ENCODE results near the gene LAMB4. TPM values are rescaled to one million over a fixed set of nuclear protein-coding genes. Genes with fewer than 3 reads are reported as not detected.

LAMB4 gene, protein sequence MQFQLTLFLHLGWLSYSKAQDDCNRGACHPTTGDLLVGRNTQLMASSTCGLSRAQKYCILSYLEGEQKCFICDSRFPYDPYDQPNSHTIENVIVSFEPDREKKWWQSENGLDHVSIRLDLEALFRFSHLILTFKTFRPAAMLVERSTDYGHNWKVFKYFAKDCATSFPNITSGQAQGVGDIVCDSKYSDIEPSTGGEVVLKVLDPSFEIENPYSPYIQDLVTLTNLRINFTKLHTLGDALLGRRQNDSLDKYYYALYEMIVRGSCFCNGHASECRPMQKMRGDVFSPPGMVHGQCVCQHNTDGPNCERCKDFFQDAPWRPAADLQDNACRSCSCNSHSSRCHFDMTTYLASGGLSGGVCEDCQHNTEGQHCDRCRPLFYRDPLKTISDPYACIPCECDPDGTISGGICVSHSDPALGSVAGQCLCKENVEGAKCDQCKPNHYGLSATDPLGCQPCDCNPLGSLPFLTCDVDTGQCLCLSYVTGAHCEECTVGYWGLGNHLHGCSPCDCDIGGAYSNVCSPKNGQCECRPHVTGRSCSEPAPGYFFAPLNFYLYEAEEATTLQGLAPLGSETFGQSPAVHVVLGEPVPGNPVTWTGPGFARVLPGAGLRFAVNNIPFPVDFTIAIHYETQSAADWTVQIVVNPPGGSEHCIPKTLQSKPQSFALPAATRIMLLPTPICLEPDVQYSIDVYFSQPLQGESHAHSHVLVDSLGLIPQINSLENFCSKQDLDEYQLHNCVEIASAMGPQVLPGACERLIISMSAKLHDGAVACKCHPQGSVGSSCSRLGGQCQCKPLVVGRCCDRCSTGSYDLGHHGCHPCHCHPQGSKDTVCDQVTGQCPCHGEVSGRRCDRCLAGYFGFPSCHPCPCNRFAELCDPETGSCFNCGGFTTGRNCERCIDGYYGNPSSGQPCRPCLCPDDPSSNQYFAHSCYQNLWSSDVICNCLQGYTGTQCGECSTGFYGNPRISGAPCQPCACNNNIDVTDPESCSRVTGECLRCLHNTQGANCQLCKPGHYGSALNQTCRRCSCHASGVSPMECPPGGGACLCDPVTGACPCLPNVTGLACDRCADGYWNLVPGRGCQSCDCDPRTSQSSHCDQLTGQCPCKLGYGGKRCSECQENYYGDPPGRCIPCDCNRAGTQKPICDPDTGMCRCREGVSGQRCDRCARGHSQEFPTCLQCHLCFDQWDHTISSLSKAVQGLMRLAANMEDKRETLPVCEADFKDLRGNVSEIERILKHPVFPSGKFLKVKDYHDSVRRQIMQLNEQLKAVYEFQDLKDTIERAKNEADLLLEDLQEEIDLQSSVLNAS (N-terminal part only)
- not detected in 2 replicates for total RNA-seq (2014; rRNA removed; shearing (Covaris generic); ENCODE audit: low replicate concordance)

DNA sequence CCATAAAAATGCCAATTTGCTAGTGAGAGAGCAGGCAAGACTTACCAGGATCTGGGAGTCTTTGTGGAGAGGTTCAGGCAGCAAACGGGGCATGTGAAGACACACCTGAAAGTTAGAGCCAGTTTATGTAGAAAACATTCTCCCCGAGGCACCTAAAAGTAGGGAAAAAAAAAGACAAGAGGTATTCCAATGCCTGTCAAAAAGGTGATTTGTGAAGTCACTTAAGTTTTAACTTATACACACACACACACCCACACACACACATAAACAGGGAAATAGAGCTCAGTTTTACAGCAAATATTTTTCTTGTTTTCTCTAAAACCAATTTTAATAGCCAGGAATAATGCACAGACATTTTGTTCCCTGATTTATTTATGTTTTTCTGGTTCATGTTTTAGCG lies at the start of gene LAMB4:
LAMB4 (minus strand) TSS at position 101 of the 400 bp plus-strand sequence. CDS start 7,197 bp downstream, outside the sequence.
- Histone ChIP-seq H3K4me2 (ENCODE audit: low read depth, low read length, poor library complexity, severe bottlenecking) (no peak within 1 kb of the TSS), H3K9ac (ENCODE audit: low read length) (no peak within 1 kb of the TSS), H3K79me2 (ENCODE audit: low read length) (no peaks in the 10 kb centered on the region), H3K4me1 (ENCODE audit: low read length) (no peaks in the 10 kb centered on the region), H3K9me3 (ENCODE audit: low read length) (no peaks in the 10 kb centered on the region), H2AFZ (ENCODE audit: low read length) (no peak within 1 kb of the TSS), H3K36me3 (ENCODE audit: insufficient read depth, low read length) (no peaks in the 10 kb centered on the region), H3K27ac (ENCODE audit: low read length) (no peak within 1 kb of the TSS), H3K4me3 (ENCODE audit: low read length) (no peak within 1 kb of the TSS), H3K9me2 (replicated peaks; ENCODE audit: insufficient read depth, low read length) (no peaks in the 10 kb centered on the region), H4K20me1 (ENCODE audit: insufficient read depth, low read depth, low read length) (no peaks in the 10 kb centered on the region), H3K27me3 (ENCODE audit: low read length) (no peaks in the 10 kb centered on the region)
- no peak for DNase-seq

DNA sequence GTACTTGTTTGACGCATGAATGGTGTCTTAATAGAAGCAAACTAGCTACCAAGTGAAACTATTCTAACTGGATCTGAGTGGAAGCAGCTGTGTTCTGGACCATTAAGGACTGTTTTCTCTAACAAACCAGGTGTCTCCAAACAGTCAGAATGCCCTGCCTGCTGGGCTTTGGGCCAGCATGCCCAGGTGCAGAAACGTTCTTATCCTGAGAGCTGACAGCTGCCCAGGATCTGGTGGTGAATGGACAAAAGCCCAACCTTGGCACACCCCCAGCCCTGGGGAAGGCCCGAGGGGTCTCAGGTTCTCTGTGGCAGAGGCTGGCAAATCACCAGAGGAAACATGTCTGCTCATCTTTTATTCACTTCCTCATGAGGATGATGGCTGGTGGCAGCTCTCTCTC lies 48.2 kb upstream of the LAMB4 start:
- Histone ChIP-seq H3K9me2 (replicated peaks; ENCODE audit: insufficient read depth, low read length) (no peaks in the 10 kb centered on the region), H3K4me1 (ENCODE audit: low read length) (no peaks in the 10 kb centered on the region), H3K27me3 (ENCODE audit: low read length) (no peaks in the 10 kb centered on the region), H3K36me3 (ENCODE audit: insufficient read depth, low read length) (no peaks in the 10 kb centered on the region), H3K4me3 (ENCODE audit: low read length) (no peak overlapping the region), H2AFZ (ENCODE audit: low read length) (no peak overlapping the region), H4K20me1 (ENCODE audit: insufficient read depth, low read depth, low read length) (no peaks in the 10 kb centered on the region), H3K9me3 (ENCODE audit: low read length) (no peaks in the 10 kb centered on the region), H3K9ac (ENCODE audit: low read length) (no peak overlapping the region), H3K4me2 (ENCODE audit: low read depth, low read length, poor library complexity, severe bottlenecking) (no peak overlapping the region), H3K79me2 (ENCODE audit: low read length) (no peaks in the 10 kb centered on the region), H3K27ac (ENCODE audit: low read length) (no peak overlapping the region)
- DNase-seq, result no peak

DNA sequence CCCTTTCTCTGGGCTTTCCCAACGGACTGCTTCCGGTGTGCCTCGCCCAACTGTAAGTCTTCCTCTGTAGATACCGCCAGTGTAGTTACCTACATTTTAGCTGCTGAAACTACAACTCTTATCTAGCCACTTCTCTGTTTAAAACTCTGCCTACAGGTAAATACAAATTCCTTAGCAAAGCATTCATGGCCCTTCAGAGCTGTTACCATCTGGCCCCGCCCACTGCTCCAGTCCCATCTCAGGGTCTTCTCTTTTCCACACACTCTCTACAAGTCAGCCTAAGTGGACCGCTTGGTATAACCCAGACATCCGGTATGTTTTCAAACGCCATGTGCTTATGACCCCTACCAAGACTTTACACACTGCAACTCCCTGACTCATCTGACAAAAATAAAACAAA lies 41.0 kb upstream of the LAMB4 start:
- H3K4me3 ChIP-seq (ENCODE audit: low read length), result no peak overlapping the region
- no peaks in the 10 kb centered on the region for H3K4me1 ChIP-seq (ENCODE audit: low read length)
- no peaks in the 10 kb centered on the region for H3K27me3 ChIP-seq (ENCODE audit: low read length)
- DNase-seq, result no peak
- H4K20me1 ChIP-seq (ENCODE audit: insufficient read depth, low read depth, low read length), result no peaks in the 10 kb centered on the region
- H3K9me2 ChIP-seq (replicated peaks; ENCODE audit: insufficient read depth, low read length), result no peaks in the 10 kb centered on the region
- no peaks in the 10 kb centered on the region for H3K79me2 ChIP-seq (ENCODE audit: low read length)
- H3K27ac ChIP-seq (ENCODE audit: low read length), result no peak overlapping the region
- H2AFZ ChIP-seq (ENCODE audit: low read length), result no peak overlapping the region
- no peak overlapping the region for H3K9ac ChIP-seq (ENCODE audit: low read length)
- no peak overlapping the region for H3K4me2 ChIP-seq (ENCODE audit: low read depth, low read length, poor library complexity, severe bottlenecking)
- no peaks in the 10 kb centered on the region for H3K9me3 ChIP-seq (ENCODE audit: low read length)
- no peaks in the 10 kb centered on the region for H3K36me3 ChIP-seq (ENCODE audit: insufficient read depth, low read length)

DNA sequence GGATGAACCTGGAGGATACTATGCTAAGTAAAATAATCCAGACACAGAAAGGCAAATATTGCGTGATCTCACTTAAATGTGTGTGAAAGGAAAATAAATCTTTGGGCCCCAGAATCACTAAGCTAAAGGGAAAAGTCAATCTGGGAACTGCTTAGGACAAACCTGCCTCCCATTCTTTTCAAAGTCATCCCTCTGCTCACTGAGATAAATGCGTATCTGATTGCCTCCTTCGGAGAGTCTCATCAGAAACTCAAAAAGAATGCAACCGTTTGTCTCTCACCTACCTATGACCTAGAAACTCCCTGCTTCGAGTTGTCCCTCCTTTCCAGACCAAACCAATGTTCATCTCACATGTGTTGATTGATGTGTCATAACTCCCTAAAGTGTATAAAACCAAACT lies 40.1 kb upstream of the LAMB4 start:
- Histone ChIP-seq H3K9me2 (replicated peaks; ENCODE audit: insufficient read depth, low read length) (no peaks in the 10 kb centered on the region), H3K27ac (ENCODE audit: low read length) (no peak overlapping the region), H4K20me1 (ENCODE audit: insufficient read depth, low read depth, low read length) (no peaks in the 10 kb centered on the region), H2AFZ (ENCODE audit: low read length) (no peak overlapping the region), H3K9ac (ENCODE audit: low read length) (no peak overlapping the region), H3K36me3 (ENCODE audit: insufficient read depth, low read length) (no peaks in the 10 kb centered on the region), H3K4me1 (ENCODE audit: low read length) (no peaks in the 10 kb centered on the region), H3K9me3 (ENCODE audit: low read length) (no peaks in the 10 kb centered on the region), H3K4me2 (ENCODE audit: low read depth, low read length, poor library complexity, severe bottlenecking) (no peak overlapping the region), H3K4me3 (ENCODE audit: low read length) (no peak overlapping the region), H3K79me2 (ENCODE audit: low read length) (no peaks in the 10 kb centered on the region), H3K27me3 (ENCODE audit: low read length) (no peaks in the 10 kb centered on the region)
- DNase-seq, result no peak

DNA sequence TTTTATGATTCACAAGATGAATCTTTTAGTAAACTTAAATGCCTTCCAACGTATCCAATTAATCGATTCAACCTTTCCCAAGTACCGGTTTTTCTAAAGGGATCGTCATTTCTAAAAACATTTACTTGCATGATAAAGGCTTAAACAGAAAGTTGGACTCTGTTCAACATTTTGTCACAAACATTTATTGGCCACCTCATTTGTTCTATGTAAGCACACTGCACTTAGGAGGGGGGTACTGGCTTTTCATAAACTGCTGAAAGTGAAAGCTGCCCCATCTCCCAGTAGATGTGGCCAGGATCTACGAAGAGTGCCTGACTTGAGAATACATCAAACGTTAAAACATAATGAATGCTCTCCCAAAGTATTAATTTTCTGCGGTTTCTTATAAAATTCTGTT lies 37.3 kb upstream of the LAMB4 start:
- no peak for DNase-seq
- Histone ChIP-seq H3K36me3 (ENCODE audit: insufficient read depth, low read length) (no peaks in the 10 kb centered on the region), H3K4me2 (ENCODE audit: low read depth, low read length, poor library complexity, severe bottlenecking) (no peak overlapping the region), H3K9ac (ENCODE audit: low read length) (no peak overlapping the region), H4K20me1 (ENCODE audit: insufficient read depth, low read depth, low read length) (no peaks in the 10 kb centered on the region), H3K27ac (ENCODE audit: low read length) (no peak overlapping the region), H2AFZ (ENCODE audit: low read length) (no peak overlapping the region), H3K9me3 (ENCODE audit: low read length) (no peaks in the 10 kb centered on the region), H3K27me3 (ENCODE audit: low read length) (no peaks in the 10 kb centered on the region), H3K9me2 (replicated peaks; ENCODE audit: insufficient read depth, low read length) (no peaks in the 10 kb centered on the region), H3K4me3 (ENCODE audit: low read length) (no peak overlapping the region), H3K79me2 (ENCODE audit: low read length) (no peaks in the 10 kb centered on the region), H3K4me1 (ENCODE audit: low read length) (no peaks in the 10 kb centered on the region)

DNA sequence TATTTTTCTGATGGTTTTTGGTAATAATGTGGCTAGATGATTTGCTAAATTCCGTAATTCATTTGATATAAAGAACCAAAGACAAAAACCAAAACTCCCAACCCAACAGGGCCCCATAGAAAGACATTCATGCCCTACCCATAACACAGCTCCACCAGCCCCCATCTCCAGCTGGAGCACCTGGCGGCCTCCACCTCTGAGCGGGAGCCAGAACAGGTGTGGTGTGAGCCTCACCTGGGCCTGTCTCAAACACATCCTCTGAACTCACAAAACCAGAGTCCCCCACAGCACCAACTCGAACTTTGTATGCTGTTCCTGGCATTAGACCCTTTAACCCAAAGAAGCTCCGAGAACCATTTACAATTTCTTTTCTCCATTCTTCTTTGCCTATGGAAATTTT lies 36.5 kb upstream of the LAMB4 start:
- no peaks in the 10 kb centered on the region for H3K27me3 ChIP-seq (ENCODE audit: low read length)
- no peak overlapping the region for H3K27ac ChIP-seq (ENCODE audit: low read length)
- H3K36me3 ChIP-seq (ENCODE audit: insufficient read depth, low read length), result no peaks in the 10 kb centered on the region
- H4K20me1 ChIP-seq (ENCODE audit: insufficient read depth, low read depth, low read length), result no peaks in the 10 kb centered on the region
- no peaks in the 10 kb centered on the region for H3K4me1 ChIP-seq (ENCODE audit: low read length)
- H3K4me3 ChIP-seq (ENCODE audit: low read length), result no peak overlapping the region
- H3K9me2 ChIP-seq (replicated peaks; ENCODE audit: insufficient read depth, low read length), result no peaks in the 10 kb centered on the region
- H3K9ac ChIP-seq (ENCODE audit: low read length), result no peak overlapping the region
- H3K79me2 ChIP-seq (ENCODE audit: low read length), result no peaks in the 10 kb centered on the region
- no peak for DNase-seq
- no peak overlapping the region for H3K4me2 ChIP-seq (ENCODE audit: low read depth, low read length, poor library complexity, severe bottlenecking)
- H2AFZ ChIP-seq (ENCODE audit: low read length), result no peak overlapping the region
- no peaks in the 10 kb centered on the region for H3K9me3 ChIP-seq (ENCODE audit: low read length)

DNA sequence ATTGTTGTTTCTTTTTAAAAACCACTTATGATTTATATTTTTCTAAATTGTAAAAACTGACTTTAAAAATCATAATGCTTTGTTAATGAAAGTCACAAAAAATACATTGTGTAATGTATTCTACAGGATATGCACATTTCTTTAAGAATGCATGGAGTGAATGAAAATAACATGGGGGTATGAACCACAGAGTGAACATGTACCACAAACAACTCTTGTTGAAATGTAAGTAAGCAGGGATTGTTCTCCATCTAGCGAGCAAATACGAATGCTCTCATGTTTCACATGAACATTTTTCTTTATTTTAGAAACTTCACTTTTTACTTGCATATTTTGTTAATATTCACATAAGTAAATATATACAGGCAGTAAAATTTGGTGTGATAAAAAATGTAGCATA lies 35.6 kb upstream of the LAMB4 start:
- DNase-seq, result no peak
- no peak overlapping the region for H2AFZ ChIP-seq (ENCODE audit: low read length)
- no peak overlapping the region for H3K4me3 ChIP-seq (ENCODE audit: low read length)
- H3K4me2 ChIP-seq (ENCODE audit: low read depth, low read length, poor library complexity, severe bottlenecking), result no peak overlapping the region
- no peak overlapping the region for H3K27ac ChIP-seq (ENCODE audit: low read length)
- no peaks in the 10 kb centered on the region for H3K9me2 ChIP-seq (replicated peaks; ENCODE audit: insufficient read depth, low read length)
- no peaks in the 10 kb centered on the region for H3K79me2 ChIP-seq (ENCODE audit: low read length)
- no peak overlapping the region for H3K9ac ChIP-seq (ENCODE audit: low read length)
- no peaks in the 10 kb centered on the region for H4K20me1 ChIP-seq (ENCODE audit: insufficient read depth, low read depth, low read length)
- H3K9me3 ChIP-seq (ENCODE audit: low read length), result no peaks in the 10 kb centered on the region
- H3K4me1 ChIP-seq (ENCODE audit: low read length), result no peaks in the 10 kb centered on the region
- no peaks in the 10 kb centered on the region for H3K27me3 ChIP-seq (ENCODE audit: low read length)
- H3K36me3 ChIP-seq (ENCODE audit: insufficient read depth, low read length), result no peaks in the 10 kb centered on the region

DNA sequence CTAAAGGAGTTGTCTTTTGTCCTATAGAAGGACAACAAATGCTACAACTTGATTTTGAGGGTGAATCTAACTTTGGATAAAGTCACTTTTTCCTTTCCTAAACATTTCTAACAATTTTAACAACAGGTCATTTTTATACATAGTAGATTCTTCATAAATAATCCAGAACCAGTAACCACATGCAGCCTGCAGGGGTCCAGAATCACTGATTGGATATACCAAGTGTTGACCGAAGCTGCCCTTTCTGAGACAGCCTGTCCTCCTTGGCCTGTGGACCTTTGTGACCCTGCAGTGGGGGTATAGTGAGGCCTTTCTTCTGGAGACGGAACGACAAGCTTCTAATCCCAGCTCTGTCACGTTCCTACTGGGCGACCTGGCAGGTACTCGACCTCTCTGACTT lies 34.8 kb upstream of the LAMB4 start:
- no peaks in the 10 kb centered on the region for H4K20me1 ChIP-seq (ENCODE audit: insufficient read depth, low read depth, low read length)
- DNase-seq, result no peak
- H3K27me3 ChIP-seq (ENCODE audit: low read length), result no peaks in the 10 kb centered on the region
- no peak overlapping the region for H3K4me2 ChIP-seq (ENCODE audit: low read depth, low read length, poor library complexity, severe bottlenecking)
- H3K79me2 ChIP-seq (ENCODE audit: low read length), result no peaks in the 10 kb centered on the region
- H3K9me3 ChIP-seq (ENCODE audit: low read length), result no peaks in the 10 kb centered on the region
- H3K4me1 ChIP-seq (ENCODE audit: low read length), result no peaks in the 10 kb centered on the region
- H3K36me3 ChIP-seq (ENCODE audit: insufficient read depth, low read length), result no peaks in the 10 kb centered on the region
- H2AFZ ChIP-seq (ENCODE audit: low read length), result no peak overlapping the region
- no peak overlapping the region for H3K4me3 ChIP-seq (ENCODE audit: low read length)
- no peak overlapping the region for H3K9ac ChIP-seq (ENCODE audit: low read length)
- no peak overlapping the region for H3K27ac ChIP-seq (ENCODE audit: low read length)
- no peaks in the 10 kb centered on the region for H3K9me2 ChIP-seq (replicated peaks; ENCODE audit: insufficient read depth, low read length)
